ENCODE measurements around the gene PIP4K2B.

PIP4K2B gene

DNA sequence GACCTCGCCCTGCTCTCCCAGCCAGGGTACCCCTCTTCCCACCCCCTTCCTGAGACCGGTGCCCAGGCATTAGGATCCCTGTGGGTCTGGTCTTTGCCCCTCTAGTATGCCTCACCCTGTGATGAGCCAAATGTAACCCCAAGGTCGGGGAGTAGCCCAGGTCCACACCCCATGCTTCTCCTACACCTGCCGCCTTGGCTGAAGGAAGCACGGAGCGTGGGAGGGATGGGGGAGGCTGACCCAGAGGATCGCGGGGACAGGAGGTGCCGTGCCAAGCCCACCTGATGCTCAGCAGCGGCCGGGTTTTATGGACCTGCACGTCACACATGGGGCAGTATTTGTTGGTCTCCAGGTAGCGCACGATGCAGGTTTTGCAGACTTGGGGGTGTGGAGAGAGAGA, 60.1 kb downstream of the PIP4K2B start:
- no peak for DNase-seq (ENCODE audit: extremely low read depth, low read depth)
- no peak overlapping the region for H3K4me3 ChIP-seq (replicated peaks; ENCODE audit: low read depth, low read length)
- TF ChIP-seq, protein P1, sequence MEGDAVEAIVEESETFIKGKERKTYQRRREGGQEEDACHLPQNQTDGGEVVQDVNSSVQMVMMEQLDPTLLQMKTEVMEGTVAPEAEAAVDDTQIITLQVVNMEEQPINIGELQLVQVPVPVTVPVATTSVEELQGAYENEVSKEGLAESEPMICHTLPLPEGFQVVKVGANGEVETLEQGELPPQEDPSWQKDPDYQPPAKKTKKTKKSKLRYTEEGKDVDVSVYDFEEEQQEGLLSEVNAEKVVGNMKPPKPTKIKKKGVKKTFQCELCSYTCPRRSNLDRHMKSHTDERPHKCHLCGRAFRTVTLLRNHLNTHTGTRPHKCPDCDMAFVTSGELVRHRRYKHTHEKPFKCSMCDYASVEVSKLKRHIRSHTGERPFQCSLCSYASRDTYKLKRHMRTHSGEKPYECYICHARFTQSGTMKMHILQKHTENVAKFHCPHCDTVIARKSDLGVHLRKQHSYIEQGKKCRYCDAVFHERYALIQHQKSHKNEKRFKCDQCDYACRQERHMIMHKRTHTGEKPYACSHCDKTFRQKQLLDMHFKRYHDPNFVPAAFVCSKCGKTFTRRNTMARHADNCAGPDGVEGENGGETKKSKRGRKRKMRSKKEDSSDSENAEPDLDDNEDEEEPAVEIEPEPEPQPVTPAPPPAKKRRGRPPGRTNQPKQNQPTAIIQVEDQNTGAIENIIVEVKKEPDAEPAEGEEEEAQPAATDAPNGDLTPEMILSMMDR (IDR thresholded peaks at IDR 0.05; ENCODE audit: low read depth, low read length, missing control alignments) = no peak

DNA sequence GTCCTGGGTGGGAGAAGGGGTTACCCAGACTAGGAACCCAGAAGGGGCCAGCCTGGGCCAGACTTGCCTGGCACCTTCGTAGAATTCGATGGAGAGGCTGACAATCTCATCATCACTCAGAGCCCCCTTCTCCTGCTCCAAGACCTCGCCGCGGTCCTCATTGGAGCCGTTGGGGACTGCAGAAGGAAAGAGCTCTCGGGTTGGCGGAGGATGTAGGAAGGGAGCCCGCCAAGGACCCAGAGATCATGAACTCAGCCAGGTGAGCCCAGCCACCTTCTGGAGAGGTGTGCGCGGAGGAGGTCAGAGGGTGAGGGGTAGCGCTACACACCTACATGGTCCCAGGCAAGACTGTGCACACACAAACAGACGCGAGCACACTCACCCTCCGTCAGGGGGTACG, 60.7 kb downstream of the PIP4K2B start:
- no peak overlapping the region for H3K4me3 ChIP-seq (replicated peaks; ENCODE audit: low read depth, low read length)
- TF ChIP-seq, protein P1 (IDR thresholded peaks at IDR 0.05; ENCODE audit: low read depth, low read length, missing control alignments) = no peak
- no peak for DNase-seq (ENCODE audit: extremely low read depth, low read depth)

DNA sequence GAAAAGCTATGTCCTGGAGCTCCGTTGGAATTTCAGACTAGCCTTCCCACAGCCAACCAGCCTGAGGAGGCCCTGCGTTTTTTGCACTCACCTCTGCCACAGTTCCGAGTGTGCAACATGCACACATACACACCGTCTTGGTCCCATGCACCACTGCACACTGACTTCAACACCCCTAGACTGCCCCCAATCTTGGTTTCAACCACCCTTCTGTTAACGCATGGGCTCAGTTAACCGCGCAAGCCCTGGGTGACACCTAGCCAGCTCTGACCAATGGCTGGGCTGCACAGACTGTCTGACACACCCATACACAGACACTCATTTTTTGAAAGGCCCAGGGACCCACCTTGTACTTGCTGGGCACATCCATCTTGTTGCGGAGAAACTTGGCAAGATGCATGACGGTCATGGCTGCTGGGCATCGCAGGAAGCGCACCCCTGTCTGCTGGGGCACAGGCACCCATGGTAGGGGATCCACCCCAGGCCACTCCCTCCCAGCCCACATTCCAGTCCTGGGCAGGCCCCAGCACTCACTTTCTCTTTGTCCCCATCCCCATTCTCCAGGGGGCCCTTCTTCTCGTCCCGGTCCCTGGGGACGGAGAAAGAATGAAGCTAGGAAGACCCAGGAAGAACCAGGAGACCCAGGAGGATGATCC, 61.2 kb downstream of the PIP4K2B start:
- TF ChIP-seq, protein P1 (IDR thresholded peaks at IDR 0.05; ENCODE audit: low read depth, low read length, missing control alignments) = no peak
- no peak overlapping the region for H3K4me3 ChIP-seq (replicated peaks; ENCODE audit: low read depth, low read length)
- DNase-seq (ENCODE audit: extremely low read depth, low read depth) = no peak

DNA sequence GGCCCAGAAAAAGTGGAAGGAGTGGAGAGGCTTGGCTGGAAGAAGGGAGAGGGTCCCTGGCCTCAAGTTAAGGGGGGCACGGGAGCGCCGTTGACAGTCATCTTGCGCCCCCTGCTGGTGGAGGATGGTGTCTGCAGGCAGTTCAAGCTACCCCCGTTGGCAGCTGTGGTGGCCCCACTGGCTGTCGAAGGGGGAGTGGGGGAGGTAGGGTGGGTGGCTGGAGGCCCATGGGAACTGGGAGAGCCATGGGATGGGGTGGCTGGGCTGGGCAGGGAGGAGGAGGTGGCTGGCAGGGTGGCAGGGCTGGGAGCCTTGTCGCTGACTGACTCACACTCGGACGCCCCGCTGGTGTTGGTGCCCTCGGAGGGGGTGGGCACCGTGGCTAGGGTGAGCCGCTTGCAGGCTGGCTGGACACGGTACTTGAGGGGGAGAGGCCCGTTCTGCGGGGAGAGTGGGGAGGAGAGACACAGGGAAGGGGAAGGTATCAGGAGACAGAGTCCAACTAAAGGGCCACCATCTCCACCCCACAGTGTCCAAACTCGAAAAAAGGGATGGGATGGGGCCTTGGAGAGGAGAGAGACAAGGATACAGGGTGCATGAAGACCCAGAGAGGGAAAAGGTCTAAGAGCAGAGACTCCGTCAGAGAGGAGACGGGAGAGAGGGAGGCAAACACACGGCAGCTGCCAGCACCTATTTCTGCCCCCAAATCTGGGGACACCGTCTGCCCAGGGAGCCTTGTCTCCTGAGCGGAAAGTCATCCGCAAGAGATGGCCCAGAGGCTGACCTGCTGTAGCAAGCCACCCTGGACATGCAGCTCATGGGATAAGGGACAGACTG, 64.0 kb downstream of the PIP4K2B start:
- DNase-seq (ENCODE audit: extremely low read depth, low read depth) = no peak
- H3K4me3 ChIP-seq (replicated peaks; ENCODE audit: low read depth, low read length) = no peak overlapping the region

DNA sequence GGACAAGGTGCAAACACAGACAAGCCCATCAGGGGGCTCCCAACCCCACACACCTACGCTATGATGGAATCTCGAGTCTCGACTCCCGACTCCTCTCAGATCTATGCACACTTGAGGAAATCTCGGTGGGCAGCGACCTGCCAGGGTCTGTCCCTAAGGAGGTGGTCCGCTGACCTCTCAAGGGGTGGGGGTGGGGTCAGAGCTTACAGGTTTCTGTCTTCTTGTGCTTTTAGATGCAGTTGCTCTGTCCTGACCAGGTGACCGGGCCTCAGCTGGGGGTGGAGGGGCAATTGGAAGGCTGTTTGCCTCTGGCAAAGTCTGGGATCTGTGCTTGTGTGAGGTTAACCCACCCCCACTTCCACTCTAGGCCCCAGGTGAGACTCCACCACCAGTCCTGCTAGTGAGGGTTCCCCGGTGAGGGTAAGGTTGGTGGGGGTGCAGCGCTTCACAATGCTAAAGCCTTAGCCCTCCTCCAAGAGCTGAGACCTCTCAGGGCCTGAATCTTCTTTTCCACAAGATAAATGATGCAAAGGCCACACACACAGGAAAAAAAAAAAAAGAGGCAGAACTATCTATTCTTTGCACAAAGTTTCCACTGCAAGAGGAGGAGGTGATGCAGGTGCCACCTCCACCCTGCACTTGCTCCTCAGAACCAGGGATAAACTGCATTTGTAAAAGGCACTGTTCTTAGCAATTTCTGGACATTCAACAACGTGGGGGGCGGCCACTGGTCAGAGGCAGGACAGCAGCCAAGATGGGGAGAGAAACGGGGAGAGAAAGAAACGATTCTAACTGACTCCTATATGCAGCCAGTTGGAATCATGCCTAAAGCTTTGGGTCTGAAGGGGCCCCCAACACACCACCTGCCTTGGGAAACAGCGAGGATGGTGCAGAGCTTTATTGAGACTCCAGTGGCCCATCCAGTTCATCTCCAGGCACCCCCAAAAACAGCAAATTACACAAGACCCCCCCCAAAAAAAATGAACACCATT, 65.1 kb downstream of the PIP4K2B start:
- DNase-seq (ENCODE audit: extremely low read depth, low read depth) = no peak
- H3K4me3 ChIP-seq (replicated peaks; ENCODE audit: low read depth, low read length) = no peak overlapping the region
- TF ChIP-seq, protein P1 (IDR thresholded peaks at IDR 0.05; ENCODE audit: low read depth, low read length, missing control alignments) = peak; percentile 31

More for the DNA sequence above, 64.0 kb downstream of the PIP4K2B start:
- TF ChIP-seq, protein P1 (IDR thresholded peaks at IDR 0.05; ENCODE audit: low read depth, low read length, missing control alignments) = peak; percentile 93

DNA sequence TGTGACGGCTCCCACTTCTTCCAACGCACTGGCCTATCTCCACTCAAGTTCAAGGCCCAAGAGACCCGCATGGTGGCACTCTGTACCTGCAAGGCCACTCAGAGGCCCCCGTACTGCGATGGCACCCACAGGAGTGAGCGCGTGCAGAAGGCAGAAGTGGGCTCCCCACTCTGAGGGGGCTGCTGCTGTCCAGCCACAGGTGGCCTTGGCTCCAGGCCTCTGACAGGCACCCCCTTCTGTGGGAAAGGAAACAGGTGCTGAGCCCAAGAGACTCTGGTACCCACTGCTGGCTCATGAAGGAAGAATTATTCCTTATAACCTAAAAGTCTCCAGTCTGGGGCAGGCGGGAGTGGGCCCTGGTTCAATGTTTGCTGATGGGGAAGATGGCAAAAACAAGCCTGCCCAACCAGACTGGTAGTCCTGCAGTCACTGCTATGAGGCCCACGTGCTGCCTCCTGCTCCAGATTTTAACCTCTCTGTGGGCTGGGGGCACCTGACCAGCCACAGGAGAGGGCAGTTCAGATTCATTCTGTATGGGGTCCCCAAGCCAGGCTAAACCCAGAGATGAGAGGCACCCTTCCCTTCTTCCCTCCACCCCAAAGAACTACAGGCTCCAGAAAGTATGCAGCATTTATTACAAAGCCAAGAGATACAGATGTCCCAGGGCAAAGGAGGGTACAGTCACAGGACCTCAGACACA, 65.9 kb downstream of the PIP4K2B start:
- TF ChIP-seq, protein P1 (IDR thresholded peaks at IDR 0.05; ENCODE audit: low read depth, low read length, missing control alignments) = no peak
- no peak for DNase-seq (ENCODE audit: extremely low read depth, low read depth)
- H3K4me3 ChIP-seq (replicated peaks; ENCODE audit: low read depth, low read length) = no peak overlapping the region
